ENCODE measurements around the gene CLPSL1. TPM values are rescaled to one million over a fixed set of nuclear protein-coding genes. Genes with fewer than 3 reads are reported as not detected.

The CLPSL1 gene
- total and polyA plus RNA-seq, 2 donors (not counting 1 experiment from before 2014, with no cell fraction given) = not detected

GRCh38 chr6:35737413-35738211, 43.2 kb upstream of the CLPSL1 start:
- H3K27ac ChIP-seq (ENCODE audit: low read length in 2 of 2) = no peak overlapping the region
- H3K27me3 ChIP-seq (replicated peaks in 1 of 4; ENCODE audit: control extremely low read depth in 1 of 4, control insufficient read depth in 3 of 4, insufficient read depth in 4 of 4, low read length in 3 of 4) = no peaks in the 10 kb centered on the region
- H3K4me2 ChIP-seq (replicated peaks; ENCODE audit: low read depth, low read length, poor library complexity, severe bottlenecking) = no peak overlapping the region
- no peak overlapping the region for H2AFZ ChIP-seq (ENCODE audit: insufficient read depth, low read depth, low read length, poor library complexity, severe bottlenecking)
- intact Hi-C loops (cut with micrococcal nuclease) = loop anchor here (1.0 kb wide), 4 partner anchors 153 to 440 kb away; partner anchors contain the start of genes DEF6 and FANCE
- Mint-ChIP-seq H3K4me1 (peaks cover 22% of the 10 kb centered on the region), H3K9me3 (ENCODE audit: insufficient read depth) (no peaks in the 10 kb centered on the region), H3K27me3 (no peaks in the 10 kb centered on the region), H3K27ac (peak overlapping the region; percentile 60), H3K4me3 (no peak overlapping the region)
- no peaks in the 10 kb centered on the region for H4K20me1 ChIP-seq (ENCODE audit: control insufficient read depth, insufficient read depth, low read length, poor library complexity, severe bottlenecking)
- no peaks in the 10 kb centered on the region for H3K79me2 ChIP-seq (ENCODE audit: control insufficient read depth, insufficient read depth, low read length)
- WGBS (ENCODE audit: insufficient coverage) = 76% methylated on average over 14 of the region's 16 CpGs
- POLR2A ChIA-PET = interaction anchor here (1.0 kb wide), 1 partner anchor 153 kb away, joined by 4 read pairs; no protein-coding TSS in a partner anchor
- DNase-seq (peak; percentile 81), ATAC-seq (ENCODE audit: low read depth) (peak; percentile 69)
- H3K36me3 ChIP-seq (replicated peaks in 1 of 2; ENCODE audit: control extremely low read depth in 1 of 2, control insufficient read depth in 1 of 2, extremely low read depth in 1 of 2, insufficient read depth in 2 of 2, low read length in 1 of 2) = no peaks in the 10 kb centered on the region
- CTCF ChIA-PET = interaction anchor here (0.7 to 12.6 kb wide), 44 partner anchors 9 to 1143 kb away, joined by 3 to 369 read pairs (median 5); partner anchors contain the start of genes DEF6 and PPARD
- H3K4me1 ChIP-seq (ENCODE audit: control insufficient read depth in 2 of 2, insufficient read depth in 2 of 2, low read length in 2 of 2) = peaks cover 8 to 19% of the 10 kb centered on the region in 2 donors
- no peaks in the 10 kb centered on the region for H3K9me3 ChIP-seq (ENCODE audit: control extremely low read depth in 1 of 3, control insufficient read depth in 2 of 3, insufficient read depth in 1 of 3, low read length in 2 of 3)
- no peak overlapping the region for H3K4me3 ChIP-seq (ENCODE audit: control extremely low read depth in 1 of 5, extremely low read depth in 1 of 5, insufficient read depth in 1 of 5, low read depth in 2 of 5, low read length in 4 of 5)
- no peak overlapping the region for H3K9ac ChIP-seq (ENCODE audit: low read length)
- TF ChIP-seq EZH2 (IDR thresholded peaks at IDR 0.05; ENCODE audit: borderline replicate concordance, insufficient read depth, low read depth, low read length, poor library complexity, severe bottlenecking) (no peak), CTCF (IDR thresholded peaks at IDR 0.05) (peak; percentile 81)
